CD4-positive, alpha-beta memory T cell (primary cell): Measurements from ENCODE around the gene MEIS3. TPM values are rescaled to one million over a fixed set of nuclear protein-coding genes. Genes with fewer than 3 reads are reported as not detected.

Source experiments
- CTCF ChIA-PET: fragments of 350-600 bp; sonication (Branson Sonifier 250); formaldehyde crosslinking; loops from one replicate; lab custom pipeline; 2021; ENCODE audit warnings: inconsistent platforms; ENCODE audit not compliant: partially characterized antibody; lab: Charles Lee
- POLR2A ChIA-PET: fragments of 350-600 bp; sonication (Branson Sonifier 250); formaldehyde crosslinking; loops from one replicate; lab custom pipeline; 2021; ENCODE audit not compliant: partially characterized antibody; lab: Charles Lee
- DNase-seq, 5 donors: peaks; one replicate each; pipeline versions ENCODE4 v3.0.0 to v3.0.0-alpha.2; 2020 to 2022; ENCODE audit warnings: mixed read lengths in 1 of 5
- H3K27ac ChIP-seq: one replicate; pipeline ENCODE4 v1.7.0; 2013; ENCODE audit warnings: low read depth, low read length
- H3K27me3 ChIP-seq: 2 replicates; pipeline ENCODE4 v1.7.0; 2013; ENCODE audit warnings: mild to moderate bottlenecking, low read length, moderate library complexity; ENCODE audit not compliant: insufficient read depth
- H3K36me3 ChIP-seq: 2 replicates; pipeline ENCODE4 v1.7.0; 2013; ENCODE audit warnings: mild to moderate bottlenecking, low read length, moderate library complexity; ENCODE audit not compliant: insufficient read depth
- H3K4me1 ChIP-seq: 2 replicates; pipeline ENCODE4 v1.7.0; 2013; ENCODE audit warnings: mild to moderate bottlenecking, low read length, moderate library complexity; ENCODE audit not compliant: insufficient read depth
- H3K4me3 ChIP-seq, 2 donors: one replicate each; pipeline ENCODE4 v1.7.0; 2013; ENCODE audit warnings: low read length in 2 of 2, mild to moderate bottlenecking in 1 of 2
- H3K9me3 ChIP-seq, 2 donors: one replicate each; pipeline ENCODE4 v1.7.0; 2013; ENCODE audit warnings: low read length in 2 of 2, control low read depth in 1 of 2; ENCODE audit not compliant: control insufficient read depth in 1 of 2
- H3K27ac Mint-ChIP-seq, 7 donors: one replicate each; pipeline ENCODE4 v1.8.0; 2020 to 2021; ENCODE audit warnings: mixed read lengths in 7 of 7, mild to moderate bottlenecking in 6 of 7, inconsistent platforms in 3 of 7, moderate library complexity in 3 of 7
- H3K27me3 Mint-ChIP-seq, 2 donors: one replicate each; pipeline ENCODE4 v1.8.0; 2020 to 2021; ENCODE audit warnings: mixed read lengths in 2 of 2
- H3K36me3 Mint-ChIP-seq, 2 donors: one replicate each; pipeline ENCODE4 v1.8.0; 2020 to 2021; ENCODE audit warnings: mixed read lengths in 2 of 2, inconsistent platforms in 1 of 2, mild to moderate bottlenecking in 1 of 2
- H3K4me1 Mint-ChIP-seq, 4 donors: one replicate each; pipeline ENCODE4 v1.8.0; 2020 to 2021; ENCODE audit warnings: mixed read lengths in 4 of 4, mild to moderate bottlenecking in 1 of 4
- H3K4me3 Mint-ChIP-seq, 8 donors: one replicate each; pipeline ENCODE4 v1.8.0; 2020 to 2021; ENCODE audit warnings: mixed read lengths in 8 of 8, mild to moderate bottlenecking in 7 of 8, moderate library complexity in 6 of 8, inconsistent platforms in 3 of 8
- H3K9me3 Mint-ChIP-seq, 8 donors: one replicate each; pipeline ENCODE4 v1.8.0; 2020 to 2021; ENCODE audit warnings: mixed read lengths in 8 of 8, mild to moderate bottlenecking in 5 of 8, inconsistent platforms in 3 of 8, moderate library complexity in 1 of 8
- intact Hi-C: fragments of 100-400 bp; cut with micrococcal nuclease; formaldehyde crosslinking; loops from one replicate; pipeline ENCODE4 v1.15.1; 2023
- polyA plus RNA-seq, 2 donors: library from polyadenylated mRNA; unstranded; fragments of 300-500 nt; fragmentation: Illumina TruSeq; gene quantifications; one replicate each; pipeline ENCODE4 v1.2.3, GENCODE V29; 2021
- total RNA-seq, 2 experiments: library from RNA; stranded (reverse); gene quantifications; one replicate each; pipeline ENCODE4 v1.2.3, GENCODE V29; 2021

MEIS3 gene
- total and polyA plus RNA-seq, 4 experiments from 2014 or later = 0.35 to 0.71 TPM; not detected in 2

DNA sequence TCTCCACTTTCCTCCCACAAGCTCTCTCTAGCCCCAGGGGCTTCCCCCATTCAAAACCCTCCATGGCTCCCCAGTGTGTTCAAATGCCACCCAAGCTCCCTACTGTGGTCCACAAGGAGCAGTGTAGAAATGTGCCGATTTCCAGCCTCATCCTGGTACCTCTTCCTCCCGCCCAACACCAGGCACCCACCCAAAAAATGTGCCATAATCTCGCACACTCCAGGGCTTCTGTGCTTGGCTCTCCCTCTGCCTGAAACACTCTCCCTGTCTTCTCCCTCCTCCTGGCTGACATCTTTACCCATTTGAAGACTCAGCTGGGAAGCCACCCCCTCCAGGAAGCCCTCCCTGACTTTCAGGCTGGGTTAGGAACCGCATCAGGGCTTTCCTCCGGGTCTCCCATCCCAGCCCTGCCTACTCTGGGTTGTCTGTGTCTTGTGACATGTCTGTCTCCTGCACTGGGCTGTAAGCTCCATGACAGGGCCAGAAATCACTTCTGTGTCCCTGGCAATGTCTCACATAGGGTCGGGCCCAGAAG, 16.6 kb upstream of the MEIS3 start:
- no peak overlapping the region for H3K27ac ChIP-seq
- peaks cover 21 to 34% of the 10 kb centered on the region in 2 donors for H3K27me3 Mint-ChIP-seq
- H3K4me3 Mint-ChIP-seq = peak overlapping the region in 5 of 8 donors; percentile 10 to 80 (median 64)
- no peak overlapping the region for H3K4me3 ChIP-seq
- intact Hi-C loops = loop anchor here (1.0 to 5.0 kb wide), 4 partner anchors 46 to 307 kb away; partner anchors contain the start of genes KPTN and NAPA
- H3K36me3 ChIP-seq = no peaks in the 10 kb centered on the region
- peak overlapping the region in 2 of 7 donors; percentile 19 to 50 for H3K27ac Mint-ChIP-seq
- no peaks in the 10 kb centered on the region for H3K9me3 ChIP-seq
- no peaks in the 10 kb centered on the region for H3K9me3 Mint-ChIP-seq
- no peaks in the 10 kb centered on the region for H3K36me3 Mint-ChIP-seq
- H3K27me3 ChIP-seq = peaks cover 2% of the 10 kb centered on the region
- peaks cover 7 to 22% (median 19%) of the 10 kb centered on the region in 4 donors for H3K4me1 Mint-ChIP-seq
- DNase-seq = no peak
- POLR2A ChIA-PET = interaction anchor here (0.6 to 2.4 kb wide), 4 partner anchors 79 to 271 kb away, joined by 3 to 10 read pairs (median 5); partner anchors contain the start of gene NAPA
- CTCF ChIA-PET = interaction anchor here (1.0 to 10.6 kb wide), 21 partner anchors 8 to 309 kb away, joined by 3 to 293 read pairs (median 4); partner anchors contain the start of genes EHD2, KPTN, MEIS3 and NAPA
- peaks cover 13% of the 10 kb centered on the region for H3K4me1 ChIP-seq

- ChIA-PET POLR2A (interaction anchor here (1.1 to 2.4 kb wide), 2 partner anchors 80 to 272 kb away, joined by 3 to 10 read pairs; partner anchors contain the start of gene NAPA), CTCF (interaction anchor here (0.7 to 10.6 kb wide), 8 partner anchors 7 to 309 kb away, joined by 3 to 293 read pairs (median 12); partner anchors contain the start of genes EHD2, KPTN and NAPA)
- Mint-ChIP-seq H3K4me3 (peak overlapping the region; percentile 62 to 88 (median 79)), H3K36me3 (no peaks in the 10 kb centered on the region), H3K27me3 (peaks cover 18 to 32% of the 10 kb centered on the region in 2 donors), H3K9me3 (no peaks in the 10 kb centered on the region), H3K4me1 (peaks cover 7 to 27% (median 20%) of the 10 kb centered on the region in 4 donors), H3K27ac (peak overlapping the region in 6 of 7 donors; percentile 14 to 78 (median 72))
- DNase-seq = peak in 1 of 5 donors; percentile 66
- no peaks in the 10 kb centered on the region for H3K27me3 ChIP-seq
- H3K27ac ChIP-seq = no peak overlapping the region
- H3K9me3 ChIP-seq = no peaks in the 10 kb centered on the region
- no peaks in the 10 kb centered on the region for H3K36me3 ChIP-seq
- intact Hi-C loops = loop anchor here (5.0 kb wide), 1 partner anchor 47 kb away; the partner anchor contains the start of gene KPTN
- peaks cover 13% of the 10 kb centered on the region for H3K4me1 ChIP-seq
- no peak overlapping the region for H3K4me3 ChIP-seq
These were observed 15.9 kb upstream of the MEIS3 start for GRCh38 chr19:47435196-47435595.

DNA sequence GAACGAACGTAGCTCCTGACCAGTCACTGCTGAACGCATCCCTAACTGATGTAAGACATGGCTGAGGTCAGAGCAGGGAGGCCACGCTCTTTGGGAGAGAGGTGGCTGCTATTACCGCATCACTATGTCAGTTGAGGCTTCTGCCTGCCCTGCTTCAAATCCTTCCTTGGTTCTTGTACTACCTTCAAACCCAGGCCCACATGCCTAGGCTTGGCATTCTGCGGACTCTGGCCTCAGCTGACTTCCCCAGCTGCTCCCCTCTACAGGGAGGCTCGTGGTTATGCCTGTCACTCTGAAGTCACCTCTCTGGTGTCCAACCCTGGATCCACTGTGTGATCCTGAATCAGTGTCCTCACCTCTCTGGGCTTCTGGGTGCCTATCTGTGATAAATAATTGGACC, 14.8 kb upstream of the MEIS3 start:
- no peak overlapping the region for H3K4me3 Mint-ChIP-seq
- DNase-seq = no peak
- ChIA-PET POLR2A (interaction anchor here (2.4 kb wide), 1 partner anchor 273 kb away, joined by 10 read pairs; no protein-coding TSS in a partner anchor), CTCF (interaction anchor here (1.1 to 10.6 kb wide), 7 partner anchors 8 to 310 kb away, joined by 4 to 293 read pairs (median 10); partner anchors contain the start of genes EHD2 and NAPA)
- Histone ChIP-seq H3K27me3 (peaks cover 8% of the 10 kb centered on the region), H3K4me3 (no peak overlapping the region), H3K9me3 (no peaks in the 10 kb centered on the region), H3K27ac (no peak overlapping the region), H3K36me3 (no peaks in the 10 kb centered on the region), H3K4me1 (peaks cover 21% of the 10 kb centered on the region)
- no peaks in the 10 kb centered on the region for H3K9me3 Mint-ChIP-seq
- peaks cover 10 to 33% (median 26%) of the 10 kb centered on the region in 4 donors for H3K4me1 Mint-ChIP-seq
- H3K27ac Mint-ChIP-seq = no peak overlapping the region
- intact Hi-C loops = no loop called here
- H3K36me3 Mint-ChIP-seq = no peaks in the 10 kb centered on the region
- H3K27me3 Mint-ChIP-seq = peaks cover 18 to 32% of the 10 kb centered on the region in 2 donors

DNA sequence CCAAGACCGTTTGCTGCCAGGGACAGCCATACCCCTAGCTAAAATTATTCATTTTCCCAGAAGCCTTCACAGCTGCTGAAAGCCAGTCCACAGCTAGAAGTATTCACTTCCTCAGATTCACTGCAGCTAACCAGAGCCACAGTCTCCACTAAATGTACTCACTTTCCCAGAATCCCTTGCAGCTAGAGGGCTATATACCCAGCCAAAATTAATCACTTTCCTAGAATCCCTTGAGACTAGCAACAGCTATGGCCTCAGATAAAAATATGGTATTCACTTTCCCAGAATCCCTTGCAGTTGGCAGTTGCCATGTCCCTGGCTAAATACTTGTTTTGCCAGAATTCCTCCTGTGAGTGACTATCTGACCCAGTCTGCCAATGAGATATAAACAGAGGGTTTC, 13.8 kb upstream of the MEIS3 start:
- H3K4me1 Mint-ChIP-seq = peaks cover 12 to 33% (median 26%) of the 10 kb centered on the region in 4 donors
- H3K27ac Mint-ChIP-seq = no peak overlapping the region
- Histone ChIP-seq H3K4me1 (peaks cover 30% of the 10 kb centered on the region), H3K4me3 (no peak overlapping the region), H3K36me3 (no peaks in the 10 kb centered on the region), H3K27me3 (peaks cover 9% of the 10 kb centered on the region), H3K9me3 (no peaks in the 10 kb centered on the region), H3K27ac (no peak overlapping the region)
- POLR2A ChIA-PET = no interaction called here
- intact Hi-C loops = no loop called here
- no peaks in the 10 kb centered on the region for H3K9me3 Mint-ChIP-seq
- DNase-seq = no peak
- CTCF ChIA-PET = interaction anchor here (0.6 to 10.6 kb wide), 17 partner anchors 9 to 358 kb away, joined by 3 to 293 read pairs (median 3); partner anchors contain the start of gene EHD2
- no peak overlapping the region for H3K4me3 Mint-ChIP-seq
- H3K36me3 Mint-ChIP-seq = no peaks in the 10 kb centered on the region
- H3K27me3 Mint-ChIP-seq = peaks cover 15 to 24% of the 10 kb centered on the region in 2 donors

GRCh38 chr19:47432499-47432898, 13.2 kb upstream of the MEIS3 start:
- intact Hi-C loops = no loop called here
- POLR2A ChIA-PET = no interaction called here
- Mint-ChIP-seq H3K27me3 (peaks cover 15 to 20% of the 10 kb centered on the region in 2 donors), H3K9me3 (no peaks in the 10 kb centered on the region), H3K36me3 (no peaks in the 10 kb centered on the region), H3K4me3 (no peak overlapping the region), H3K27ac (peak overlapping the region in 1 of 7 donors; percentile 32), H3K4me1 (peaks cover 12 to 33% (median 26%) of the 10 kb centered on the region in 4 donors)
- H3K4me3 ChIP-seq = no peak overlapping the region
- H3K36me3 ChIP-seq = no peaks in the 10 kb centered on the region
- no peak overlapping the region for H3K27ac ChIP-seq
- peaks cover 36% of the 10 kb centered on the region for H3K4me1 ChIP-seq
- H3K27me3 ChIP-seq = peaks cover 9% of the 10 kb centered on the region
- CTCF ChIA-PET = interaction anchor here (0.6 to 10.6 kb wide), 13 partner anchors 10 to 359 kb away, joined by 3 to 293 read pairs (median 3); partner anchors contain the start of gene EHD2
- no peak for DNase-seq
- no peaks in the 10 kb centered on the region for H3K9me3 ChIP-seq

DNA sequence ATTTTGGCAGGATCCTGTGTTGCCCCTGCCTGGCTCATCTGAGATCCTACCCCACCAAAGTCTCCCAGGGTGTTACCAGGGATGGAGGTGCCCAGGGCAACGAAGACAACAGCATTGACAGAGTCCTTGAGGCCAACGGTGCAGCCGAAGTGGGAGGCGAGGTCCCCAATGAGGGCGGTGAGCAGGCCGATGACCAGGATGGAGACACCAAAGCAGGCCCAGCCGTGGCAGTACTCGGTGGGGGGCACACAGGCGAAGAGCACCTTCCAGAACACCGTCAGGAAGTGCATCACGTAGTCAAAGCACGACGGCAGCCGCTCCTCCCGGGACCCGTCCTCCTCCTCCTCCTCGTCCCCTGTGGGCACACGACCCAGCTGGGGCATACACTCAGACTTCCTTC, 12.8 kb upstream of the MEIS3 start:
- Mint-ChIP-seq H3K27me3 (peaks cover 16 to 20% of the 10 kb centered on the region in 2 donors), H3K4me3 (peak overlapping the region in 2 of 8 donors; percentile 9 to 62), H3K36me3 (no peaks in the 10 kb centered on the region), H3K27ac (peak overlapping the region in 1 of 7 donors; percentile 32), H3K9me3 (no peaks in the 10 kb centered on the region), H3K4me1 (peaks cover 12 to 29% (median 25%) of the 10 kb centered on the region in 4 donors)
- Histone ChIP-seq H3K27me3 (peaks cover 9% of the 10 kb centered on the region), H3K4me1 (peaks cover 36% of the 10 kb centered on the region), H3K27ac (no peak overlapping the region), H3K9me3 (no peaks in the 10 kb centered on the region), H3K4me3 (no peak overlapping the region), H3K36me3 (no peaks in the 10 kb centered on the region)
- CTCF ChIA-PET = interaction anchor here (0.8 to 10.6 kb wide), 7 partner anchors 53 to 356 kb away, joined by 3 to 293 read pairs (median 4); partner anchors contain the start of gene EHD2
- no peak for DNase-seq
- intact Hi-C loops = no loop called here
- POLR2A ChIA-PET = no interaction called here
